ENCODE data around the gene RBM48.

DNA sequence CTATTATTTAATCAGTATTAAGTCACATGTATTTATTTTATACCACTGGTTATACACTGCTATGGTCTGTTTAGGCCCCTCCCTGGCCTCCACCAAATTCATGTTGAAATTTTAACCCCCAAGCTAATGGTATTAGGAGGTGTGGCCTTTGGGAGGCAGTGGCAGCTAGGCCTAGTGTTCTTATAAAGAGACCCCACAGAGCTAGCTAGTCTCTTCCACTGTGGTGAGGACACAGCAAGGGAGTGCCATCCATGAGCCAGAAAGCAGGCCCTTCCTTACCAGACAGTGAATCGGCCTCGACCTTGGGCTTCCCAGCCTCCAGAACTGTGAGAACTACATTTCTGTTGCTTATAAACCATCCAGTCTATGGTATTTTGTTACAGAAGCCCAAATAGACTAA is 28.7 kb downstream of the RBM48 start:
- TF ChIP-seq CTCF (IDR thresholded peaks at IDR 0.05; ENCODE audit: insufficient read depth, low read length) (no peak), GABPA (IDR thresholded peaks at IDR 0.05; ENCODE audit: low read depth) (no peak), POLR2AphosphoS5 (IDR thresholded peaks at IDR 0.05; ENCODE audit: low read depth) (no peak)
- TF ChIP-seq, protein P1, sequence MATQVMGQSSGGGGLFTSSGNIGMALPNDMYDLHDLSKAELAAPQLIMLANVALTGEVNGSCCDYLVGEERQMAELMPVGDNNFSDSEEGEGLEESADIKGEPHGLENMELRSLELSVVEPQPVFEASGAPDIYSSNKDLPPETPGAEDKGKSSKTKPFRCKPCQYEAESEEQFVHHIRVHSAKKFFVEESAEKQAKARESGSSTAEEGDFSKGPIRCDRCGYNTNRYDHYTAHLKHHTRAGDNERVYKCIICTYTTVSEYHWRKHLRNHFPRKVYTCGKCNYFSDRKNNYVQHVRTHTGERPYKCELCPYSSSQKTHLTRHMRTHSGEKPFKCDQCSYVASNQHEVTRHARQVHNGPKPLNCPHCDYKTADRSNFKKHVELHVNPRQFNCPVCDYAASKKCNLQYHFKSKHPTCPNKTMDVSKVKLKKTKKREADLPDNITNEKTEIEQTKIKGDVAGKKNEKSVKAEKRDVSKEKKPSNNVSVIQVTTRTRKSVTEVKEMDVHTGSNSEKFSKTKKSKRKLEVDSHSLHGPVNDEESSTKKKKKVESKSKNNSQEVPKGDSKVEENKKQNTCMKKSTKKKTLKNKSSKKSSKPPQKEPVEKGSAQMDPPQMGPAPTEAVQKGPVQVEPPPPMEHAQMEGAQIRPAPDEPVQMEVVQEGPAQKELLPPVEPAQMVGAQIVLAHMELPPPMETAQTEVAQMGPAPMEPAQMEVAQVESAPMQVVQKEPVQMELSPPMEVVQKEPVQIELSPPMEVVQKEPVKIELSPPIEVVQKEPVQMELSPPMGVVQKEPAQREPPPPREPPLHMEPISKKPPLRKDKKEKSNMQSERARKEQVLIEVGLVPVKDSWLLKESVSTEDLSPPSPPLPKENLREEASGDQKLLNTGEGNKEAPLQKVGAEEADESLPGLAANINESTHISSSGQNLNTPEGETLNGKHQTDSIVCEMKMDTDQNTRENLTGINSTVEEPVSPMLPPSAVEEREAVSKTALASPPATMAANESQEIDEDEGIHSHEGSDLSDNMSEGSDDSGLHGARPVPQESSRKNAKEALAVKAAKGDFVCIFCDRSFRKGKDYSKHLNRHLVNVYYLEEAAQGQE (IDR thresholded peaks at IDR 0.05; ENCODE audit: insufficient replicate concordance, low read depth): no peak

Data from HL-60 (cell line).